ENCODE measurements around the gene NPBWR2.

- TF ChIP-seq CTCF (IDR thresholded peaks at IDR 0.05) (no peak), POLR2A (IDR thresholded peaks at IDR 0.05) (no peak), EP300 (IDR thresholded peaks at IDR 0.05) (no peak)
Measured at GRCh38 chr20:64063389-64064144, 43.8 kb downstream of the NPBWR2 start.
